Fibroblast of skin of right quadriceps (primary cell): Measurements from ENCODE around the gene EPN2.
"Not testable (repeated sequence)": the region's sequence is repeated elsewhere in the genome, so short reads cannot be mapped to it uniquely, and the experiment has no call there.

Experiments used
- DNase-seq: peaks from one replicate; pipeline ENCODE4 v3.0.0-alpha.2; 2013

Gene EPN2

GRCh38 chr17:19347323-19348080 lies 110.3 kb downstream of the EPN2 start:
- no peak for DNase-seq

- no peak for DNase-seq
Measured at GRCh38 chr17:19348081-19348650, 111.0 kb downstream of the EPN2 start.

- DNase-seq, result no peak
Measured at GRCh38 chr17:19348806-19349205, 111.6 kb downstream of the EPN2 start.

GRCh38 chr17:19353401-19353800 lies 116.2 kb downstream of the EPN2 start:
- DNase-seq, result not testable (repeated sequence)

GRCh38 chr17:19354748-19355147 lies 117.6 kb downstream of the EPN2 start:
- no peak for DNase-seq

- no peak for DNase-seq
Measured at GRCh38 chr17:19357351-19357750, 120.2 kb downstream of the EPN2 start.

GRCh38 chr17:19357761-19358160 lies 120.6 kb downstream of the EPN2 start:
- no peak for DNase-seq

GRCh38 chr17:19359151-19359550 lies 122.0 kb downstream of the EPN2 start:
- DNase-seq, result no peak

- no peak for DNase-seq
Measured at GRCh38 chr17:19359856-19360255, 122.7 kb downstream of the EPN2 start.

- DNase-seq, result no peak
Measured at GRCh38 chr17:19360772-19361171, 123.6 kb downstream of the EPN2 start.

GRCh38 chr17:19361326-19361725 lies 124.2 kb downstream of the EPN2 start:
- no peak for DNase-seq

- DNase-seq, result no peak
Measured at GRCh38 chr17:19361944-19362276, 124.7 kb downstream of the EPN2 start.

GRCh38 chr17:19362277-19363113 lies 125.3 kb downstream of the EPN2 start, which contains the start of gene B9D1:
Gene B9D1, minus strand, starts transcription at chr17:19362723. Its CDS starts 154 bp downstream, at chr17:19362569.
- peak; percentile 91 for DNase-seq

GRCh38 chr17:19363114-19363438 lies 125.9 kb downstream of the EPN2 start:
- no peak for DNase-seq

- no peak for DNase-seq
Measured at GRCh38 chr17:19363460-19364035, 126.4 kb downstream of the EPN2 start.

GRCh38 chr17:19364699-19365498 lies 127.7 kb downstream of the EPN2 start:
- no peak for DNase-seq

GRCh38 chr17:19365499-19365817 lies 128.3 kb downstream of the EPN2 start:
- no peak for DNase-seq

GRCh38 chr17:19365833-19366636 lies 128.9 kb downstream of the EPN2 start:
- no peak for DNase-seq

GRCh38 chr17:19366637-19366972 lies 129.4 kb downstream of the EPN2 start:
- no peak for DNase-seq

- DNase-seq, result no peak
Measured at GRCh38 chr17:19368229-19368628, 131.1 kb downstream of the EPN2 start.

GRCh38 chr17:19369107-19369778 lies 132.1 kb downstream of the EPN2 start:
- no peak for DNase-seq
